Ramos (cell line): Measurements from ENCODE around the gene CD58.
"Not testable (repeated sequence)": the region's sequence is repeated elsewhere in the genome, so short reads cannot be mapped to it uniquely, and the experiment has no call there.

ENCODE experiments used
- in situ Hi-C: fragments of 300-500 bp; cut with MboI; formaldehyde crosslinking; loops from one replicate; pipeline ENCODE4 v1.14.3; 2022; ENCODE audit warnings: low sequenced_read_pairs; ENCODE audit not compliant: unreplicated experiment

The CD58 gene, protein sequence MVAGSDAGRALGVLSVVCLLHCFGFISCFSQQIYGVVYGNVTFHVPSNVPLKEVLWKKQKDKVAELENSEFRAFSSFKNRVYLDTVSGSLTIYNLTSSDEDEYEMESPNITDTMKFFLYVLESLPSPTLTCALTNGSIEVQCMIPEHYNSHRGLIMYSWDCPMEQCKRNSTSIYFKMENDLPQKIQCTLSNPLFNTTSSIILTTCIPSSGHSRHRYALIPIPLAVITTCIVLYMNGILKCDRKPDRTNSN

GRCh38 chr1:116570358-116571214 is at the start of gene CD58:
CD58 (minus strand) TSS chr1:116571026; CDS start chr1:116570972, 54 bp downstream.
- in situ Hi-C loops = no loop called here

DNA sequence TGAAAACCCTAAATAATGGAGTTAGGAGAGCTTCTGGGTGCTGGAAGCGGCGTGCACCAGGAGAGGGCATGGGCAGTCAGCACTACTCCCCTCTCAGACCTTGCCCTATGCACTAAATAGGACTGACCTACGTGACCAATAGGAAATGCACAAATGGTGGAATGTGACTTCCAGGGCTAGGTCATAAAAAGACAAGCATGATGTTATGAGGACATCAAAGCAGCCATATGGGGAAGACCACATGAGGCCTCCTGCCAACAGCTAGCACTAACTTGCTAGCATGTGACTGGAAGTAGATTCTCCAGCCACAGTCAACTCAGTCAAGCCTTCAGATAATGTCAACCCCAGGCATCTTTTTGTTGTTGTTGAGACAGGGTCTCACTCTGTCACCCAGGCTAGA is 49.6 kb upstream of the CD58 start:
- in situ Hi-C loops = not testable (repeated sequence)

DNA sequence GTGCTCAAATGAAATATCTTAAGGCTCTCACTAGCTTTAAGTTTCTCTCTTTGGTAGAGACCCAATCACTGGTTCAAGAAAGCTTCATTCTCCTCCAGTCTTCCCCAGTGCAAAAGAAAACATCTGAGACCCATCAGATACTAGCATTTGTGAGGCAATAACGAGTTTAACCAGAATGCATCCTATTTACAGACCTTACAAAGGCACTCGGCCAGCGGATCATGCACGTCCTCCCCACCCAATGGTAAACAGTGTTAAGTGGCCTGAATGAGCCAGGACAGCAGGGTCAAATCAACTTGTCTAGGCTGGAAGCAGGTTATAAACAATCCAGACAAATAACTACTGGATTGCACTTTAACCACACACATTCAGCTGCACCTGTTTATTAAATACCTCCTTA is 48.3 kb upstream of the CD58 start:
- in situ Hi-C loops = not testable (repeated sequence)

GRCh38 chr1:116617808-116618207 is 47.0 kb upstream of the CD58 start:
- in situ Hi-C loops = not testable (repeated sequence)

- in situ Hi-C loops = not testable (repeated sequence)
Observed at GRCh38 chr1:116613825-116614224, 43.0 kb upstream of the CD58 start.

DNA sequence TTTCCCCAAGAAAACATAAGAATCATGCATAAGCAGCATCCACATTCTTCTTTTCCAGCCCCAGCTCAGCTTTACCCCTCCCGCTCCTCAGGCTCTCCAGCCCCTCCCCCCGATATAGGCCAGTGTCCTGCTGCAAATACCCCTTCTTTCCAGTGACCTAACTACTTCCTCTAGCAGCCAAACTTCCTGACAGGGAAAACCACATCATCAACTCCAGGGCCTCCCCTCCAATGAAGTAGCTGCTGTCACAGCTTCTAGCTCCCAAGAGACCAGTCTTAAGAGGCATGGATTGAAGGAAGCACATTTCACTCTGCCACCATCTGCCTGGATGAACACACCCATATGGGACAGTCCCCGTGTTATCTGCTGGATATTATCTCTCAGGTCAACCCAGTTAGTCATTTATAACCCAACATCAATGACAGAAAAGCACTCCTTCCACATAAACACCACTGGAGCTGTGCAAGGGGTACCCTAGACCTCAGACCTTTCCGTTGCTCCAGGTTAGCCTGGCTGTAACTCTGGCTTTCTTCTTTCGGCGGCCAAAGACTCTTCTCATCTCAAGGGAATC is 39.1 kb upstream of the CD58 start:
- in situ Hi-C loops = not testable (repeated sequence)

GRCh38 chr1:116608841-116609240 is 38.0 kb upstream of the CD58 start:
- in situ Hi-C loops = not testable (repeated sequence)

GRCh38 chr1:116608151-116608550 is 37.3 kb upstream of the CD58 start:
- in situ Hi-C loops = not testable (repeated sequence)

- in situ Hi-C loops = not testable (repeated sequence)
Observed at GRCh38 chr1:116607463-116607862, 36.6 kb upstream of the CD58 start.

DNA sequence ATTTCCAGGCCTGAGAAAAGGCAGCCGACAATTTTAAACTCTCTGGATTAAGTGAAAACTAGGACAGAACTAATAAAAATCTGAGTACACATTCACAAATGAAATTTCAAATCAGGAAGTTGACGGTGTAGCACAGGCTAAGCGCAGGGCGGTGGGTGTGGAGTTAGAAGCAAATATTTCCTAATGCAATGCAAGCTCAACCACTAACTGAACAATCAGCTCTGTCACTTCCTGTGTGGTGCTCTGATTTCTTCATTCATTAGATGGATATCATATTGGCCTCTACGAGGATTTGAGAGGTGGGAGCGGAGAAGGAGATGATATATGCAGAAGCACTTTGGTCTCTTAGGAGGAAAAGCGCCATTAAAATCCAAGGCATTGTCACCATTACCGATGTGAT is 35.2 kb upstream of the CD58 start:
- in situ Hi-C loops = not testable (repeated sequence)

DNA sequence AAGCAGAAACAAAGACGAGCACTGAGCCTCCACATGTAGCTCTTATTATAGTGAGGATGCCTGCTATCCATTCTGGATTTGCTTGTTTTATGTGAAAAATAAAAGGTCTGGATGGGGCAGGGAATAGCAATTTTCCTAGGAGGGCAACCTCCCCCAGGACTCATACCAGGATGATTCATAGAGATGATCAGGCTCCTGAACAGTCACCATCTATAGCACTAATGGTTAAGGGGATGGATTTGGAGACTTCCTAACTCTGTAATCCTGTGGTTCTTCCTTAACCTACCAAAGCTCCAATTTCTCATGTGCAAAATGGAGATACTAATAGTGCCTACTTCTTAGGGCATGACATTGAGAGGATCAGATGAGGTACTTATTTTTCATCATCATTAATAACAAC is 34.5 kb upstream of the CD58 start:
- in situ Hi-C loops = no loop called here

DNA sequence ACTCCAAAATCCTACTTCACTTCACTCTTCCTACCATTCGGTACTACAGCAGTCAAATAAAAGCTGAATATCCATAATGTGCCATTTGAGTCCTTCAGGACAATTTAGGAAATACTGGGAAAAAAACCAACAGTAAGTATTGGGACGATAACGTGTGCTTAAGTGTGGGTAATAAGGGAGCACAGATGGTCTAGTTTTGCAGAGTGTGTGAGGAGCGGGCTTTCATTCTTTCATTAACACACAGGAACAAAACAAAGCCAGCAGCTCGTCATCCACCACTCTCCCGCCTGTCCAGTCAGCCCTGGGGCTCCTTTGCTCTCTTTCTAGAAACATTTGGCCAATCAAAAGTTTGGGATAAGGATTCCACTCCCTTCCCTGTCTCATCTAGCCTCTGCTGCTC is 33.6 kb upstream of the CD58 start:
- in situ Hi-C loops = not testable (repeated sequence)

DNA sequence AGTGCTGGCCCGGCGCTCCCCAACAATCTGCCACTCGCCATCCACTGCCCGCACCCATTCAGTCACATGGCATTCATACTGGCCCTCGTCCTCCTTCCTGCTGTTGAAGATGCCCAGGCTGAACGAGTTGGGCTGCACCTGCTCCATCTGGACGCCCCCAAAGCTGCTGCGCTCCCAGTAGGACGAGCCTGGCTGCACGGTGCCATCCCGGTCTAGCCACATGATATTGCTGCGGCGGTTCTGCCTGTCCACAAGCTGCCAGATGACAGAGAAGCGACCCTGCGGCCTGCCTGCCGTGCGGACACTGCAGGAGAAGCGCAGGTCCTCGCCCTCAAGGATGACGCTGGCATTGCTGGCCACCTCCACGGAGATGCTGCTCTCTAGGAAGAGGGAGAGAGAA is 32.8 kb upstream of the CD58 start:
- in situ Hi-C loops = not testable (repeated sequence)

DNA sequence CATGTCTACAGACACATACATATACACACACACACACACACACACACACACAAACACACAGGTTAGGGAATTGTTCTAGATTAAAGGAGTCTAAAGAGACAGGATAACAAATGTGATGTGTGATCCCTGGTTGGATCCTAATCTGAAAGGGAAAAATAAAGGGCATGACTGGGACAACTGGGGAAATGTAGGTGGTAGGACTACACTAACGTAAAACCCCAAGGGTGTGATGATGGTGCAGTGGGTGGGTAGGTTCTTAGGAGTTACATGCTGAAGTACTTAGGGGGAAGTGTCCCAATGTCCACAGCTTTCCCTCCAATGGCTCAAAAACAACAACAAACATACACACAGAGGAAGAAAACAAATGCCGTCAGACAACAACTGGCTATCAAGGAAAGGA is 28.5 kb upstream of the CD58 start:
- in situ Hi-C loops = not testable (repeated sequence)

DNA sequence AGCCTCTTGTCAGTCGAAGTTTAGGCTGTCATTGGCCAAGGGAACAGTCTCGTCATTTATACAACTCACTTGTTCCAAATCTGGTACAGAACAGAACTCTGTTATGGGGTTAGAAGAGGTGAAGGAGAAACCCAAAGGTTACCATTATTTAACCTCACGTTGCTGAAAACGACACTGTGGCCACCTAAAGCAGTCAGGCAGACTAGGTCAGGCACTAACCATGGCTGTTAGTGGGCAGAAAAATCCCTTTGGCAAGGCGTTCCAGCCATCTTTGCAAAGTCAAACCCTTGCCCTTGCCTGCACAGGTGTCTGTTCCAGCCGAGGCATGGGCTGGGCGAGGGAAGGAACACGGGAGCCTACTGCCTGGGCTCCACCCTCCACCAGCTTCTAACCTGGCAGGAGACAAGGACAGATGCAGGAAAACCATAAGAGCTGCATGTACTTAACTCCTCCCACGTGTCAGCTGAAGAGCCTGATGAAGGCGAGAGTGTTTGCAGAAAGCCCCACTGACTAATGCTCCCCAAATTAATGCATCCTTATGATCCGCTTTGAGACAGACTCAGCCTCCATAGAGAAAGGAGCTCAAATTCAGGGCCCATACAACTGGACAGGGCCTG is 27.7 kb upstream of the CD58 start:
- in situ Hi-C loops = not testable (repeated sequence)

- in situ Hi-C loops = not testable (repeated sequence)
Observed at GRCh38 chr1:116597388-116597787, 26.6 kb upstream of the CD58 start.

- in situ Hi-C loops = not testable (repeated sequence)
Observed at GRCh38 chr1:116596742-116597307, 26.0 kb upstream of the CD58 start.

DNA sequence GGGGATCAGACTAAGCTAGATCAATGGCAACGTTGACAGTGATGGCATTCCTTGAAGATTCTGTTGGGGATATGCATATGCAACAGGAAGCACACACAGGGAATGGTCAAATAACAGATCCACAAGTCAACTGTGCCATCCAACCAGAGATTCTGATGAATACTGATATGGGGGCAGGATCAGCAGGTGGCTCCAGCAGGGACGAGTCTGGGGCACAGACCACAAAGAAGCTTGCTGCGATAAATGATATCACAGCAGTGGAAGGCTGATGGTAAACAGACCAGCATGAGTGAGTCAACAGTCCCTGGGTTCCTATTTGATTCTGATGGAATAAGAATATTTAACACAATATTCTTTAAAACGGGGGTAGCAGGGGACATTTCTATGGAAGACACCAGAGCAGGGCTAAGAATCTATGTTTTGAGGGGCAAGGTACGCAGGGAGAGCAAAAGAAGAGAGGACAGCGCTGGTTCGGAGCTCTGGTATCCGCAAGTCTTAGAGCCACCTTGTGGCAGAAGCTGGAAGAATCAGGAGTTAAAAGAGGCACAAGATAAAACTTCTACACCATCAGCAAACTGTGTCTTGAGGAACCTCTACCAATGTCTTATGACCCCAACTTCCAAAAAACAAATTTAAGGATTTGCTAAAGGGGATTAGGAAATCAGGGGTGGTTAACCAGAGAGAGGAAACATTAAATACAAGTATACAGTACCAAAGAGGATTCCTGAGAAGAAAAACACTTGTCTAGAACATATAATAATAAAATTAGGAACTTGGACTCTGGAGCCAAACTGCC is 25.3 kb upstream of the CD58 start:
- in situ Hi-C loops = not testable (repeated sequence)

DNA sequence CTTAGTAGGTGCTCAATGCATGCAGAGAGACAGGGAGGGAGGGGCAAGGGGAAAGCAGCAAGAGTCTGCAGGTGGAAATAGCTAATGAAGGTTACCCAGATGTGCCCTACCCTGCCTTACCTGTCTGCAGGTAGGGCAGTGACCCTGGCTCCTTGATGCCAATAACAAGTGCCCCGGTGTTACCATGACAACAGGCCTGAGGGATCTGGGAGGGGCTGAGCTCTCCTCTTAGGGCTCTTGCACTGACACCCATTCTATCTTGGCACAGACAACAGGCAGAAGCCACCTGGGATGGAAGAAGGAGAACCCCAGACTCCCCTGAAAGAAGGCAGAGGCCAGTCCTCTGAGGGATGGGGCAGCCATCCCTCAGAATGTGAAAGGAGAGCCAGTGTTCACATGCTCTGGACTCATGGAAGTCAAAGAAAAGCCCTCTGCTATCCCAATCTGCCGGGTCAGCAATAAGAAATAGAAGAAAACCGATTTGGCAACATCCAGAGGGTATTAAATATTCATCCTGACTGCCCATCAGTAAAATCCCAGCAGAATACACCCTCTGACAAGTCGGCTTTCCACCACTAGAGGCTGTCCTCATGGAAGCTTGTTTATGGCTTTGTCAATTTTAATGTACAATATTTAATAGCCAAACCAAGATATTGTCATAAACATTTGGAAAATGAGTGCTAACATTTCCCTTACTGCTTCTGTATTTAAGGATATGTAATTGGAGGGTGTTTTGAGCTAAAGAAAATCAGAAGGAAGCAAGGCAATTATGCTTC is 24.4 kb upstream of the CD58 start:
- in situ Hi-C loops = not testable (repeated sequence)
